ENCODE results near the gene ATXN2. TPM values are rescaled to one million over a fixed set of nuclear protein-coding genes. Genes with fewer than 3 reads are reported as not detected.

Gene ATXN2
- total and polyA plus RNA-seq, 9 of the 15 experiments (the other 6 are each of a cell fraction or from before 2014, with no cell fraction given): 16.8 to 67.8 (median 29.3) TPM

DNA sequence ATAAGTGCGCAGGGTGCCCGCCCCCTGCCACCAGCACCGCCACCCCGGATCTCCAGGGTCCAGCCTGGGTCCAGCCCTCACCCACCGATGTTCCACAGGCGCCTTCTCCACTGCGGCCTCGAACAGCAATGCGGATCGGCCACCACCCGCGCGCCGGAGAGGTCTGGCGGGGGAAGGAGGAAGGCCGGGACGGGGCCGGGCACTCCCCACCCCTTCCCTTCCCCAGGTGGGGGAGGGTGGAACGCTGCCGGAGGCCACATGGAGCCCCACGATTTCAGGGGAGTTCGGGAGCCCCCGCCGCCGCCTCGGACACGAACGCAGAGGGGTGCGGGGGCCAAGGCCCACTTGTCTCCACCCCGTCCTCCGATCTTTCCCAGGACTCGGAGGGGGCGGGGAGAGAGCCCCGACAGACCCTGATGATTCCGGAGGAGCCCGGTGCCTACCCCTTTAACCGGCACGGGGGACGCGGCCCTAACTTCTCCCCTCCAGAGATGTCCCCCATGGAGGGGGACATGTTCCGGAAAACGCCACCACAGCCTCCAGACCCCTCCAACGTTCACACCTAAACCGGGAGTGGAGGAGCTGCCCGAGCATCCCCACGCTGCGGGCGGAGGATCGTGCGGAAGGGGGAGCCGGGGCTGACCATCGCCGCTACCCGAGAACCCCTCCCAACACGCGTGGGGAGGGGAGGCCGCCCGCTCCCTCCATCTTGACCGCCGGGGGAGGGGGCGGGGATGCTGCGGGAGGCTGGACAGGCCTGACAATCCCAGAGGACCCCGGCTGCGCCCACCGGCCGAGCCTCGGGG is 1.1 kb downstream of the ATXN2 start (continued):
- no peak for TF ChIP-seq CEBPG (CRISPR knock-in tag; IDR thresholded peaks at IDR 0.05)
- no peak for TF ChIP-seq CEBPG (tag; conservative IDR thresholded peaks at IDR 0.05 in 1 of 2, IDR thresholded peaks at IDR 0.05 in 1 of 2)
- no peak for TF ChIP-seq CBFA2T3 (IDR thresholded peaks at IDR 0.05)
- TF ChIP-seq SMAD2 (IDR thresholded peaks at IDR 0.05; ENCODE audit: low read depth, low read length): no peak
- TF ChIP-seq EP400 (IDR thresholded peaks at IDR 0.05): peak; percentile 78
- TF ChIP-seq ZNF431 (CRISPR knock-in tag; IDR thresholded peaks at IDR 0.05): 0 out of 2 replicates have a peak, but pooled peaks have one; percentile 19
- no peak for TF ChIP-seq PHB (CRISPR knock-in tag; IDR thresholded peaks at IDR 0.05)
- no peak; the same call in 1 of the 2 replicates for TF ChIP-seq SP1 (CRISPR knock-in tag; IDR thresholded peaks at IDR 0.05)
- TF ChIP-seq RAD21 (CRISPR knock-in tag; conservative IDR thresholded peaks at IDR 0.05 in 1 of 2, IDR thresholded peaks at IDR 0.05 in 1 of 2): no peak
- peak; percentile 71; the same call in 1 of the 2 replicates for TF ChIP-seq VEZF1 (CRISPR knock-in tag; IDR thresholded peaks at IDR 0.05)
- no peak for TF ChIP-seq TBL1XR1 (IDR thresholded peaks at IDR 0.05; ENCODE audit: low read length in 2 of 2)
- no peak for TF ChIP-seq SMARCB1 (IDR thresholded peaks at IDR 0.05; ENCODE audit: insufficient read length, low read depth)
- no peak for TF ChIP-seq RBM14 (IDR thresholded peaks at IDR 0.05; ENCODE audit: borderline replicate concordance, insufficient read depth, low read depth, low read length)
- no peak for TF ChIP-seq SIRT6 (IDR thresholded peaks at IDR 0.05; ENCODE audit: low read depth, low read length)
- no peak for TF ChIP-seq DPF2 (IDR thresholded peaks at IDR 0.05)
- no peak for TF ChIP-seq ZBTB43 (CRISPR knock-in tag; IDR thresholded peaks at IDR 0.05)
- no peak for TF ChIP-seq LEF1 (IDR thresholded peaks at IDR 0.05)
- no peak for TF ChIP-seq XRCC4 (IDR thresholded peaks at IDR 0.05; ENCODE audit: extremely low read depth, insufficient read depth, insufficient read length)
- no peak for TF ChIP-seq CBX3 (IDR thresholded peaks at IDR 0.05; ENCODE audit: borderline replicate concordance in 1 of 2, low read length in 2 of 2)
- TF ChIP-seq BHLHE40 (IDR thresholded peaks at IDR 0.05; ENCODE audit: low read length): no peak
- no peak for TF ChIP-seq PPARD (CRISPR knock-in tag; IDR thresholded peaks at IDR 0.05)
- TF ChIP-seq, protein P1, sequence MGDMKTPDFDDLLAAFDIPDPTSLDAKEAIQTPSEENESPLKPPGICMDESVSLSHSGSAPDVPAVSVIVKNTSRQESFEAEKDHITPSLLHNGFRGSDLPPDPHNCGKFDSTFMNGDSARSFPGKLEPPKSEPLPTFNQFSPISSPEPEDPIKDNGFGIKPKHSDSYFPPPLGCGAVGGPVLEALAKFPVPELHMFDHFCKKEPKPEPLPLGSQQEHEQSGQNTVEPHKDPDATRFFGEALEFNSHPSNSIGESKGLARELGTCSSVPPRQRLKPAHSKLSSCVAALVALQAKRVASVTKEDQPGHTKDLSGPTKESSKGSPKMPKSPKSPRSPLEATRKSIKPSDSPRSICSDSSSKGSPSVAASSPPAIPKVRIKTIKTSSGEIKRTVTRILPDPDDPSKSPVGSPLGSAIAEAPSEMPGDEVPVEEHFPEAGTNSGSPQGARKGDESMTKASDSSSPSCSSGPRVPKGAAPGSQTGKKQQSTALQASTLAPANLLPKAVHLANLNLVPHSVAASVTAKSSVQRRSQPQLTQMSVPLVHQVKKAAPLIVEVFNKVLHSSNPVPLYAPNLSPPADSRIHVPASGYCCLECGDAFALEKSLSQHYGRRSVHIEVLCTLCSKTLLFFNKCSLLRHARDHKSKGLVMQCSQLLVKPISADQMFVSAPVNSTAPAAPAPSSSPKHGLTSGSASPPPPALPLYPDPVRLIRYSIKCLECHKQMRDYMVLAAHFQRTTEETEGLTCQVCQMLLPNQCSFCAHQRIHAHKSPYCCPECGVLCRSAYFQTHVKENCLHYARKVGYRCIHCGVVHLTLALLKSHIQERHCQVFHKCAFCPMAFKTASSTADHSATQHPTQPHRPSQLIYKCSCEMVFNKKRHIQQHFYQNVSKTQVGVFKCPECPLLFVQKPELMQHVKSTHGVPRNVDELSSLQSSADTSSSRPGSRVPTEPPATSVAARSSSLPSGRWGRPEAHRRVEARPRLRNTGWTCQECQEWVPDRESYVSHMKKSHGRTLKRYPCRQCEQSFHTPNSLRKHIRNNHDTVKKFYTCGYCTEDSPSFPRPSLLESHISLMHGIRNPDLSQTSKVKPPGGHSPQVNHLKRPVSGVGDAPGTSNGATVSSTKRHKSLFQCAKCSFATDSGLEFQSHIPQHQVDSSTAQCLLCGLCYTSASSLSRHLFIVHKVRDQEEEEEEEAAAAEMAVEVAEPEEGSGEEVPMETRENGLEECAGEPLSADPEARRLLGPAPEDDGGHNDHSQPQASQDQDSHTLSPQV (IDR thresholded peaks at IDR 0.05): no peak
- TF ChIP-seq CBFA2T2 (conservative IDR thresholded peaks at IDR 0.05): no peak

Measured in K562 (cell line).